K562 (cell line): Measurements from ENCODE around the gene TP73. TPM values are rescaled to one million over a fixed set of nuclear protein-coding genes. Genes with fewer than 3 reads are reported as not detected.

ENCODE experiments used
- E2F5 ChIP-seq: sonication (generic); formaldehyde crosslinking; IDR thresholded peaks from 2 replicates; pipeline ENCODE4 v1.8.0; 2022; ENCODE audit warnings: mild to moderate bottlenecking, missing genetic modification reagents
- ID3 ChIP-seq, 2 experiments: fragments of 250-450 bp in 1 of 2; fragments of 450-650 bp in 1 of 2; sonication (Bioruptor Pico) in 1 of 2; IDR thresholded peaks; 2 replicates each; pipeline versions ENCODE4 v1.6.1 to v1.8.0; 2016 to 2021; ENCODE audit warnings: mild to moderate bottlenecking in 2 of 2, moderate library complexity in 2 of 2, missing compliant biosample characterization in 1 of 2, missing genetic modification characterization in 1 of 2
- MAZ ChIP-seq, 2 experiments: fragments of 450-650 bp in 1 of 2; sonication (generic) in 1 of 2; formaldehyde crosslinking; IDR thresholded peaks in 1 of 2; conservative IDR thresholded peaks in 1 of 2; 2 replicates each; pipeline versions ENCODE4 v1.4.0 to v1.5.0; 2020; ENCODE audit warnings: mild to moderate bottlenecking in 1 of 2, missing genetic modification reagents in 1 of 2
- MXI1 ChIP-seq: IDR thresholded peaks from 2 replicates; pipeline ENCODE4 v1.6.1; 2011; ENCODE audit warnings: low read depth, mild to moderate bottlenecking, improper control_type of control experiment, low read length
- NR2C2 ChIP-seq, 2 experiments: fragments of 200-800 bp in 1 of 2; sonication (Bioruptor generic) in 1 of 2; sonication (generic) in 1 of 2; formaldehyde crosslinking in 1 of 2; IDR thresholded peaks; 2 replicates each; pipeline versions ENCODE4 v1.6.1 to v1.8.0; 2016 to 2022; ENCODE audit warnings: mild to moderate bottlenecking in 1 of 2, missing compliant biosample characterization in 1 of 2, missing genetic modification characterization in 1 of 2, missing genetic modification reagents in 1 of 2
- PRDM10 ChIP-seq: fragments of 450-650 bp; IDR thresholded peaks from 2 replicates; pipeline ENCODE4 v1.6.1; 2018; ENCODE audit not compliant: partially characterized antibody
- RBM14 ChIP-seq: fragments of 200-400 bp; formaldehyde crosslinking; IDR thresholded peaks from 2 replicates; pipeline ENCODE4 v1.6.1; 2018; ENCODE audit warnings: low read depth, mild to moderate bottlenecking, low read length, moderate library complexity, borderline replicate concordance; ENCODE audit not compliant: insufficient read depth
- SMAD1 ChIP-seq: fragments of 150-350 bp; IDR thresholded peaks from 2 replicates; pipeline ENCODE4 v1.6.1; 2014; ENCODE audit warnings: low read length, low read depth; ENCODE audit not compliant: partially characterized antibody
- ZNF316 ChIP-seq: fragments of 450-650 bp; IDR thresholded peaks from 2 replicates; pipeline ENCODE4 v1.6.1; 2016
- ZNF41 ChIP-seq: fragments of 250-450 bp; sonication (Bioruptor Pico); conservative IDR thresholded peaks from 2 replicates; pipeline ENCODE4 v1.4.0; 2020; ENCODE audit warnings: mild to moderate bottlenecking
- ZNF431 ChIP-seq: sonication (generic); formaldehyde crosslinking; IDR thresholded peaks from 2 replicates; pipeline ENCODE4 v1.8.0; 2022; ENCODE audit warnings: mild to moderate bottlenecking, missing genetic modification reagents
- ZNF584 ChIP-seq: fragments of 200-800 bp; sonication (Bioruptor generic); IDR thresholded peaks from 2 replicates; pipeline ENCODE4 v1.6.1; 2016; ENCODE audit warnings: low read depth, mild to moderate bottlenecking, missing genetic modification characterization, missing compliant biosample characterization
- ZNF655 ChIP-seq: fragments of 250-450 bp; sonication (Bioruptor Pico); IDR thresholded peaks from 2 replicates; pipeline ENCODE4 v1.5.0; 2021
- ZNF668 ChIP-seq: fragments of 250-450 bp; sonication (Bioruptor Pico); IDR thresholded peaks from 2 replicates; pipeline ENCODE4 v1.8.0; 2022; ENCODE audit warnings: mild to moderate bottlenecking, inconsistent platforms
- polyA plus RNA-seq, 8 experiments: library from polyadenylated mRNA; depleted of rRNA in 4 of 8; stranded (reverse) in 5 of 8; unstranded in 3 of 8; fragments of >200 nt; fragmentation: Nextera tagmentation in 2 of 8; fragmentation: Illumina TruSeq in 1 of 8; extraction: Ambion mirVana in 2 of 8; extraction: Trizol in 1 of 8; gene quantifications; 2 replicates each; pipeline versions ENCODE4 v1.2.1 to v1.2.3, GENCODE V29; 2011 to 2014; ENCODE audit warnings: inconsistent platforms in 1 of 8, missing spikeins in 1 of 8
- total RNA-seq, 7 experiments: library from RNA; depleted of rRNA in 6 of 7; stranded (reverse); fragments of >200 nt in 6 of 7; fragmentation: Illumina TruSeq in 2 of 7; extraction: Trizol in 2 of 7; gene quantifications; 2 replicates each; pipeline versions ENCODE4 v1.2.1 to v1.2.3, GENCODE V29; 2011 to 2021; ENCODE audit warnings: low replicate concordance in 1 of 7

TP73 gene
- total and polyA plus RNA-seq, 9 of the 15 experiments (the other 6 are each of a cell fraction or from before 2014, with no cell fraction given), result 0.07 to 1.6 (median 0.40) TPM; not detected in 2

GRCh38 chr1:3625151-3625907, 27.0 kb upstream of the TP73 start (continued):
- no peak for TF ChIP-seq ZNF668 (CRISPR knock-in tag)
- no peak for TF ChIP-seq ZNF655 (CRISPR knock-in tag)
- TF ChIP-seq ZNF584, result no peak
- peak; percentile 16 to 50; a peak in 2 of 4 replicates for TF ChIP-seq MAZ (CRISPR knock-in tag; conservative IDR thresholded peaks at IDR 0.05 in 1 of 2, IDR thresholded peaks at IDR 0.05 in 1 of 2)
- TF ChIP-seq RBM14, result no peak
- no peak for TF ChIP-seq ZNF316
- TF ChIP-seq SMAD1, result no peak
- TF ChIP-seq MXI1, result no peak
- TF ChIP-seq PRDM10, result no peak
- TF ChIP-seq ZNF41 (CRISPR knock-in tag), result no peak
- no peak for TF ChIP-seq ID3 (CRISPR knock-in tag; IDR thresholded peaks at IDR 0.05)
- TF ChIP-seq ID3 (tag; IDR thresholded peaks at IDR 0.05), result no peak
- TF ChIP-seq NR2C2 (CRISPR knock-in tag; IDR thresholded peaks at IDR 0.05), result no peak
- peak; percentile 90 for TF ChIP-seq NR2C2 (tag; IDR thresholded peaks at IDR 0.05)
- TF ChIP-seq ZNF431 (CRISPR knock-in tag), result no peak
- no peak for TF ChIP-seq E2F5 (CRISPR knock-in tag)
